HEK293 (cell line): ENCODE measurements around the gene RASGRP1.

Experiments used
- CTCF ChIA-PET: fragments of 350-600 bp; formaldehyde crosslinking; extraction: SDS; loops from one replicate; lab custom pipeline; 2021; ENCODE audit warnings: antibody characterized with exemption; lab: Yijun Ruan, JAX
- POLR2A ChIA-PET: fragments of 300-600 bp; formaldehyde crosslinking; extraction: SDS; loops from one replicate; lab custom pipeline; 2020; ENCODE audit warnings: antibody characterized with exemption, inconsistent platforms; lab: Yijun Ruan, JAX
- H3K27ac ChIP-seq: fragments of 200-500 bp; sonication (Bioruptor generic); 2 replicates; pipeline ENCODE4 v1.5.1; 2014; ENCODE audit warnings: low read depth, low read length, control low read depth, inconsistent platforms; ENCODE audit errors: extremely low read depth
- H3K36me3 ChIP-seq, 2 experiments: fragments of 200-500 bp in 1 of 2; sonication (Bioruptor generic) in 1 of 2; 1 replicate in 1 of 2; 2 replicates in 1 of 2; pipeline ENCODE4 v1.5.1; 2014 to 2017; ENCODE audit warnings: inconsistent platforms in 2 of 2, low read length in 2 of 2; ENCODE audit not compliant: control insufficient read depth in 2 of 2, insufficient read depth in 1 of 2
- H3K4me1 ChIP-seq: fragments of 200-500 bp; sonication (Bioruptor generic); 2 replicates; pipeline ENCODE4 v1.5.1; 2014; ENCODE audit warnings: mild to moderate bottlenecking, low read length, inconsistent platforms; ENCODE audit not compliant: control insufficient read depth, insufficient read depth
- H3K4me3 ChIP-seq: 2 replicates; pipeline ENCODE4 v1.5.1; 2011; ENCODE audit warnings: low read depth, mild to moderate bottlenecking, control low read depth, low read length, moderate library complexity
- H3K9me3 ChIP-seq: fragments of 200-500 bp; sonication (Bioruptor generic); 2 replicates; pipeline ENCODE4 v1.5.1; 2014; ENCODE audit warnings: low read depth, low read length, inconsistent platforms; ENCODE audit not compliant: control insufficient read depth, insufficient read depth
- IKZF3 ChIP-seq: fragments of 450-650 bp; IDR thresholded peaks from 2 replicates; pipeline ENCODE4 v1.5.0; 2018; ENCODE audit warnings: missing biosample characterization, mild to moderate bottlenecking, missing genetic modification characterization, moderate library complexity
- KLF7 ChIP-seq: fragments of 450-650 bp; formaldehyde crosslinking; IDR thresholded peaks from 2 replicates; pipeline ENCODE4 v1.5.1; 2016; ENCODE audit warnings: missing biosample characterization, missing genetic modification characterization, borderline replicate concordance
- SP7 ChIP-seq: fragments of 450-650 bp; formaldehyde crosslinking; IDR thresholded peaks from 2 replicates; pipeline ENCODE4 v1.5.1; 2016; ENCODE audit warnings: missing biosample characterization, missing genetic modification characterization
- ZNF157 ChIP-seq: fragments of 450-650 bp; formaldehyde crosslinking; IDR thresholded peaks from 2 replicates; pipeline ENCODE4 v1.5.1; 2016; ENCODE audit warnings: missing biosample characterization, missing genetic modification characterization
- ZNF184 ChIP-seq: fragments of 450-650 bp; IDR thresholded peaks from 2 replicates; pipeline ENCODE4 v1.5.1; 2018; ENCODE audit warnings: missing biosample characterization, mild to moderate bottlenecking, missing genetic modification characterization
- ZNF2 ChIP-seq: fragments of 450-650 bp; formaldehyde crosslinking; IDR thresholded peaks from 2 replicates; pipeline ENCODE4 v1.5.1; 2016; ENCODE audit warnings: missing biosample characterization, missing genetic modification characterization
- ZNF292 ChIP-seq: fragments of 450-650 bp; formaldehyde crosslinking; IDR thresholded peaks from 2 replicates; pipeline ENCODE4 v1.5.1; 2016; ENCODE audit warnings: low read depth, missing biosample characterization, missing genetic modification characterization, borderline replicate concordance
- ZNF311 ChIP-seq: fragments of 450-650 bp; formaldehyde crosslinking; IDR thresholded peaks from 2 replicates; pipeline ENCODE4 v1.5.1; 2017; ENCODE audit warnings: missing biosample characterization, missing genetic modification characterization, borderline replicate concordance
- ZNF416 ChIP-seq: fragments of 450-650 bp; formaldehyde crosslinking; IDR thresholded peaks from 2 replicates; pipeline ENCODE4 v1.5.1; 2016; ENCODE audit warnings: missing biosample characterization, missing genetic modification characterization
- ZNF549 ChIP-seq: fragments of 450-650 bp; IDR thresholded peaks from 2 replicates; pipeline ENCODE4 v1.5.1; 2018; ENCODE audit warnings: missing biosample characterization, missing genetic modification characterization, mild to moderate bottlenecking, inconsistent platforms, moderate library complexity
- ZNF561 ChIP-seq: fragments of 450-650 bp; IDR thresholded peaks from 2 replicates; pipeline ENCODE4 v1.5.1; 2018; ENCODE audit warnings: missing biosample characterization, missing genetic modification characterization, borderline replicate concordance
- ZNF626 ChIP-seq: fragments of 450-650 bp; sonication (Bioruptor Pico); formaldehyde crosslinking; IDR thresholded peaks from 2 replicates; pipeline ENCODE4 v1.5.1; 2018; ENCODE audit warnings: missing biosample characterization, missing genetic modification characterization, inconsistent platforms
- ZNF660 ChIP-seq: fragments of 450-650 bp; IDR thresholded peaks from 2 replicates; pipeline ENCODE4 v1.5.1; 2018; ENCODE audit warnings: missing biosample characterization, mild to moderate bottlenecking, missing genetic modification characterization
- ZNF670 ChIP-seq: fragments of 450-650 bp; formaldehyde crosslinking; IDR thresholded peaks from 2 replicates; pipeline ENCODE4 v1.5.1; 2016; ENCODE audit warnings: missing biosample characterization, missing genetic modification characterization, low read depth
- ZNF776 ChIP-seq: fragments of 450-650 bp; formaldehyde crosslinking; IDR thresholded peaks from 2 replicates; pipeline ENCODE4 v1.5.0; 2017; ENCODE audit warnings: missing biosample characterization, missing genetic modification characterization, borderline replicate concordance
- ZNF777 ChIP-seq: fragments of 450-650 bp; formaldehyde crosslinking; IDR thresholded peaks from 2 replicates; pipeline ENCODE4 v1.5.1; 2017; ENCODE audit warnings: missing biosample characterization, missing genetic modification characterization, borderline replicate concordance
- ZNF785 ChIP-seq: fragments of 450-650 bp; formaldehyde crosslinking; IDR thresholded peaks from 2 replicates; pipeline ENCODE4 v1.5.1; 2016; ENCODE audit warnings: missing biosample characterization, missing genetic modification characterization
- TF ChIP-seq, protein P1 (sequence below): fragments of 450-650 bp; formaldehyde crosslinking; IDR thresholded peaks from 2 replicates; pipeline ENCODE4 v1.5.1; 2016; ENCODE audit warnings: missing biosample characterization, missing genetic modification characterization
- TF ChIP-seq, protein P2 (sequence below): fragments of 450-650 bp; formaldehyde crosslinking; IDR thresholded peaks from 2 replicates; pipeline ENCODE4 v1.5.1; 2016; ENCODE audit warnings: missing biosample characterization, missing genetic modification characterization
- TF ChIP-seq, protein P3 (sequence below): fragments of 450-650 bp; formaldehyde crosslinking; IDR thresholded peaks from 2 replicates; pipeline ENCODE4 v1.5.1; 2017; ENCODE audit warnings: missing biosample characterization, missing genetic modification characterization
- TF ChIP-seq, protein P4 (sequence below): fragments of 450-650 bp; formaldehyde crosslinking; IDR thresholded peaks from 2 replicates; pipeline ENCODE4; 2016; ENCODE audit warnings: missing biosample characterization, missing genetic modification characterization
- TF ChIP-seq, protein P5 (sequence below): fragments of 450-650 bp; formaldehyde crosslinking; IDR thresholded peaks from 2 replicates; pipeline ENCODE4 v1.5.1; 2016; ENCODE audit warnings: missing biosample characterization, missing genetic modification characterization
- TF ChIP-seq, protein P6 (sequence below): fragments of 450-650 bp; formaldehyde crosslinking; IDR thresholded peaks from 2 replicates; pipeline ENCODE4 v1.5.1; 2016; ENCODE audit warnings: missing biosample characterization, missing genetic modification characterization, borderline replicate concordance

The RASGRP1 gene

DNA sequence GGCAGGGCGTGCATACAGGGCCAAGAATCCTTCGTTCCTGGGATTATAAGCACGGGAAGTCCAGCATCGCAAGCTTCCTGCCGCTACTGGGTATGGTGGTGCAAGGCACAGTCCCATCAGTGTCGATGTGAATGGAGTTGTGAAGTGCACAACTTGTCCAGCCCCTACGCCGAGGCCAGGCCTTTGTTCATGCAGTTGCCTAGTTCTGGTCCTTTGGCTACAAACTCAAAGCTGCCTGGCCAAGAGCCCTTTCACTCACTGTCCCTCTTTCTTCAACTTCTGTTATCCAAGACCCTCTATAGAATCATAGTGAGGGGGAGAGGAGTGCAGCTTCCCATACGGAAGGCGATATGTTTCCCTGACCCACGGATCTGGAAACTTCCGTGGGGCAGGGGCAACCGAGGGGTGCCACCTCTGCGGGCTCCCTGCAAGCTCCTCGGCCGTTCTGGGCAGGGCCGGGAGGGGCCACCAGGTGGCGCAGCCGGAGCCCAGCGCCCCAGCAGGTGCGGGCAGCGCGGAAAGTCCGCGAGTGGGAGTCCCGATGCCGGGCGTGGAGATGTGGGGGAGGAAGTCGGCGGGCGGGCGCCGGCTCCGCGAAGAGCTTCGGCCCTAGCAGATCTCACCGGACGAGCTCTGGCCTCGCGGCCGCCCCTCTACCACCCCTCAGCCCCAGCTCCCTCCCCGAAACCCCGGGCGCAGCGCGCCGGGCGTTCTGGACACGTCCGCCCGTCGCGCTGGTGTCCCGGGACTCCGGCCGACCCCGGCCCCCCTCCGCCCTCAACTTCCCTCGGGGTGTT, 693 bp downstream of the RASGRP1 start (continued):
- TF ChIP-seq, protein P1, sequence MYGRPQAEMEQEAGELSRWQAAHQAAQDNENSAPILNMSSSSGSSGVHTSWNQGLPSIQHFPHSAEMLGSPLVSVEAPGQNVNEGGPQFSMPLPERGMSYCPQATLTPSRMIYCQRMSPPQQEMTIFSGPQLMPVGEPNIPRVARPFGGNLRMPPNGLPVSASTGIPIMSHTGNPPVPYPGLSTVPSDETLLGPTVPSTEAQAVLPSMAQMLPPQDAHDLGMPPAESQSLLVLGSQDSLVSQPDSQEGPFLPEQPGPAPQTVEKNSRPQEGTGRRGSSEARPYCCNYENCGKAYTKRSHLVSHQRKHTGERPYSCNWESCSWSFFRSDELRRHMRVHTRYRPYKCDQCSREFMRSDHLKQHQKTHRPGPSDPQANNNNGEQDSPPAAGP = no peak
- TF ChIP-seq, protein P2, sequence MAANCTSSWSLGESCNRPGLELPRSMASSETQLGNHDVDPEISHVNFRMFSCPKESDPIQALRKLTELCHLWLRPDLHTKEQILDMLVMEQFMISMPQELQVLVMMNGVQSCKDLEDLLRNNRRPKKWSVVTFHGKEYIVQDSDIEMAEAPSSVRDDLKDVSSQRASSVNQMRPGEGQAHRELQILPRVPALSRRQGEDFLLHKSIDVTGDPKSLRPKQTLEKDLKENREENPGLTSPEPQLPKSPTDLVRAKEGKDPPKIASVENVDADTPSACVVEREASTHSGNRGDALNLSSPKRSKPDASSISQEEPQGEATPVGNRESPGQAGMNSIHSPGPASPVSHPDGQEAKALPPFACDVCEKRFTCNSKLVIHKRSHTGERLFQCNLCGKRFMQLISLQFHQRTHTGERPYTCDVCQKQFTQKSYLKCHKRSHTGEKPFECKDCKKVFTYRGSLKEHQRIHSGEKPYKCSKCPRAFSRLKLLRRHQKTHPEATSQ (tag by site-specific recombination) = no peak
- TF ChIP-seq SP7 (tag by site-specific recombination) (peak; percentile 22; the same call in 1 of the 2 replicates), KLF7 (no peak), ZNF561 (0 out of 2 replicates have a peak, but pooled peaks have one; percentile 37), ZNF660 (tag by site-specific recombination) (0 out of 2 replicates have a peak, but pooled peaks have one; percentile 5), ZNF670 (tag by site-specific recombination) (no peak), ZNF157 (no peak), ZNF292 (tag by site-specific recombination) (no peak), ZNF549 (no peak), ZNF777 (no peak), ZNF311 (tag by site-specific recombination) (no peak), ZNF2 (tag by site-specific recombination) (peak; percentile 47; the same call in 1 of the 2 replicates), IKZF3 (tag by site-specific recombination) (no peak)
- TF ChIP-seq, protein P3, sequence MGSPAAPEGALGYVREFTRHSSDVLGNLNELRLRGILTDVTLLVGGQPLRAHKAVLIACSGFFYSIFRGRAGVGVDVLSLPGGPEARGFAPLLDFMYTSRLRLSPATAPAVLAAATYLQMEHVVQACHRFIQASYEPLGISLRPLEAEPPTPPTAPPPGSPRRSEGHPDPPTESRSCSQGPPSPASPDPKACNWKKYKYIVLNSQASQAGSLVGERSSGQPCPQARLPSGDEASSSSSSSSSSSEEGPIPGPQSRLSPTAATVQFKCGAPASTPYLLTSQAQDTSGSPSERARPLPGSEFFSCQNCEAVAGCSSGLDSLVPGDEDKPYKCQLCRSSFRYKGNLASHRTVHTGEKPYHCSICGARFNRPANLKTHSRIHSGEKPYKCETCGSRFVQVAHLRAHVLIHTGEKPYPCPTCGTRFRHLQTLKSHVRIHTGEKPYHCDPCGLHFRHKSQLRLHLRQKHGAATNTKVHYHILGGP (tag by site-specific recombination) = no peak
- TF ChIP-seq, all 188 proteins: peak for 20

DNA sequence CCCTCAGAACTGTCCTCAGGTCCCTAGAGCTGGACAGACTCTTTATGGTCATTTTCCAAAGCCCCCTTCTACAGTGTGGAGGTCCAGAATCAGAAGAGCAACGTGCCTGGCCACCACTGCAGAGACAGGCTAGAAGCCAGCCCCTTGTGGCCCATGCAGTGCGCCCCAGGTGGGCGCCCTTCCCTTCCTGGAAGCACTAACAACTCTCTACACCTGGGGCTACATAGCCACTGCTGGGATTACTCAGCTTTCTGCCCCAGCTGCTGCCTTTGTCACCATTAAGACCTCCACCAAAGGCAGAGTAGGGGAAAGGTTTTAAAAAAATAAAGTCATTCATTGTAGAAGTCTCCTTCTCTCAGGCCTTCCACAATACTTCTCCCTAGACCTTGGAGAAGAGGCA, 2.3 kb downstream of the RASGRP1 start:
- POLR2A ChIA-PET = no interaction called here
- Histone ChIP-seq H3K4me3 (no peak overlapping the region), H3K9me3 (no peaks in the 10 kb centered on the region), H3K36me3 (no peaks in the 10 kb centered on the region)
- CTCF ChIA-PET = no interaction called here
- TF ChIP-seq ZNF184 (no peak), ZNF776 (tag by site-specific recombination) (no peak), ZNF626 (no peak), ZNF416 (no peak), ZNF785 (tag by site-specific recombination) (no peak)
- TF ChIP-seq, protein P4, sequence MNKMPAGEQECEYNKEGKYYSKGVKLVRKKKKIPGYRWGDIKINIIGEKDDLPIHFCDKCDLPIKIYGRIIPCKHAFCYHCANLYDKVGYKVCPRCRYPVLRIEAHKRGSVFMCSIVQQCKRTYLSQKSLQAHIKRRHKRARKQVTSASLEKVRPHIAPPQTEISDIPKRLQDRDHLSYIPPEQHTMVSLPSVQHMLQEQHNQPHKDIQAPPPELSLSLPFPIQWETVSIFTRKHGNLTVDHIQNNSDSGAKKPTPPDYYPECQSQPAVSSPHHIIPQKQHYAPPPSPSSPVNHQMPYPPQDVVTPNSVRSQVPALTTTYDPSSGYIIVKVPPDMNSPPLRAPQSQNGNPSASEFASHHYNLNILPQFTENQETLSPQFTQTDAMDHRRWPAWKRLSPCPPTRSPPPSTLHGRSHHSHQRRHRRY (tag by site-specific recombination) = no peak
- TF ChIP-seq, protein P5, sequence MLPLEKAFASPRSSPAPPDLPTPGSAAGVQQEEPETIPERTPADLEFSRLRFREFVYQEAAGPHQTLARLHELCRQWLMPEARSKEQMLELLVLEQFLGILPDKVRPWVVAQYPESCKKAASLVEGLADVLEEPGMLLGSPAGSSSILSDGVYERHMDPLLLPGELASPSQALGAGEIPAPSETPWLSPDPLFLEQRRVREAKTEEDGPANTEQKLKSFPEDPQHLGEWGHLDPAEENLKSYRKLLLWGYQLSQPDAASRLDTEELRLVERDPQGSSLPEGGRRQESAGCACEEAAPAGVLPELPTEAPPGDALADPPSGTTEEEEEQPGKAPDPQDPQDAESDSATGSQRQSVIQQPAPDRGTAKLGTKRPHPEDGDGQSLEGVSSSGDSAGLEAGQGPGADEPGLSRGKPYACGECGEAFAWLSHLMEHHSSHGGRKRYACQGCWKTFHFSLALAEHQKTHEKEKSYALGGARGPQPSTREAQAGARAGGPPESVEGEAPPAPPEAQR (tag by site-specific recombination) = no peak
- TF ChIP-seq, protein P6, sequence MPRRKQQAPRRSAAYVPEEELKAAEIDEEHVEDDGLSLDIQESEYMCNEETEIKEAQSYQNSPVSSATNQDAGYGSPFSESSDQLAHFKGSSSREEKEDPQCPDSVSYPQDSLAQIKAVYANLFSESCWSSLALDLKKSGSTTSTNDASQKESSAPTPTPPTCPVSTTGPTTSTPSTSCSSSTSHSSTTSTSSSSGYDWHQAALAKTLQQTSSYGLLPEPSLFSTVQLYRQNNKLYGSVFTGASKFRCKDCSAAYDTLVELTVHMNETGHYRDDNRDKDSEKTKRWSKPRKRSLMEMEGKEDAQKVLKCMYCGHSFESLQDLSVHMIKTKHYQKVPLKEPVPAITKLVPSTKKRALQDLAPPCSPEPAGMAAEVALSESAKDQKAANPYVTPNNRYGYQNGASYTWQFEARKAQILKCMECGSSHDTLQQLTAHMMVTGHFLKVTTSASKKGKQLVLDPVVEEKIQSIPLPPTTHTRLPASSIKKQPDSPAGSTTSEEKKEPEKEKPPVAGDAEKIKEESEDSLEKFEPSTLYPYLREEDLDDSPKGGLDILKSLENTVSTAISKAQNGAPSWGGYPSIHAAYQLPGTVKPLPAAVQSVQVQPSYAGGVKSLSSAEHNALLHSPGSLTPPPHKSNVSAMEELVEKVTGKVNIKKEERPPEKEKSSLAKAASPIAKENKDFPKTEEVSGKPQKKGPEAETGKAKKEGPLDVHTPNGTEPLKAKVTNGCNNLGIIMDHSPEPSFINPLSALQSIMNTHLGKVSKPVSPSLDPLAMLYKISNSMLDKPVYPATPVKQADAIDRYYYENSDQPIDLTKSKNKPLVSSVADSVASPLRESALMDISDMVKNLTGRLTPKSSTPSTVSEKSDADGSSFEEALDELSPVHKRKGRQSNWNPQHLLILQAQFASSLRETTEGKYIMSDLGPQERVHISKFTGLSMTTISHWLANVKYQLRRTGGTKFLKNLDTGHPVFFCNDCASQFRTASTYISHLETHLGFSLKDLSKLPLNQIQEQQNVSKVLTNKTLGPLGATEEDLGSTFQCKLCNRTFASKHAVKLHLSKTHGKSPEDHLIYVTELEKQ (tag by site-specific recombination) = no peak
- TF ChIP-seq, all 188 proteins: peak for 0
- Histone ChIP-seq H3K27ac (no peak overlapping the region), H3K4me1 (no peaks in the 10 kb centered on the region)
